PC-3 (cell line): ENCODE measurements around the gene RUNDC1.

ENCODE experiments used
- EZH2 ChIP-seq: fragments of 300-600 bp; sonication (generic); IDR thresholded peaks from one replicate; pipeline ENCODE4 v1.6.1; 2017; ENCODE audit warnings: antibody characterized with exemption, mild to moderate bottlenecking, low read length; ENCODE audit not compliant: unreplicated experiment
- EZH2phosphoT487 ChIP-seq: fragments of 300-600 bp; sonication (generic); IDR thresholded peaks from 2 replicates; pipeline ENCODE4 v1.6.1; 2018; ENCODE audit warnings: mild to moderate bottlenecking, antibody characterized with exemption, low read length, borderline replicate concordance
- TF ChIP-seq, protein P1 (sequence below): fragments of 300-600 bp; sonication (generic); conservative IDR thresholded peaks from 2 replicates; pipeline ENCODE4 v1.5.1; 2017; ENCODE audit warnings: antibody characterized with exemption, low read depth, mild to moderate bottlenecking, low read length

DNA sequence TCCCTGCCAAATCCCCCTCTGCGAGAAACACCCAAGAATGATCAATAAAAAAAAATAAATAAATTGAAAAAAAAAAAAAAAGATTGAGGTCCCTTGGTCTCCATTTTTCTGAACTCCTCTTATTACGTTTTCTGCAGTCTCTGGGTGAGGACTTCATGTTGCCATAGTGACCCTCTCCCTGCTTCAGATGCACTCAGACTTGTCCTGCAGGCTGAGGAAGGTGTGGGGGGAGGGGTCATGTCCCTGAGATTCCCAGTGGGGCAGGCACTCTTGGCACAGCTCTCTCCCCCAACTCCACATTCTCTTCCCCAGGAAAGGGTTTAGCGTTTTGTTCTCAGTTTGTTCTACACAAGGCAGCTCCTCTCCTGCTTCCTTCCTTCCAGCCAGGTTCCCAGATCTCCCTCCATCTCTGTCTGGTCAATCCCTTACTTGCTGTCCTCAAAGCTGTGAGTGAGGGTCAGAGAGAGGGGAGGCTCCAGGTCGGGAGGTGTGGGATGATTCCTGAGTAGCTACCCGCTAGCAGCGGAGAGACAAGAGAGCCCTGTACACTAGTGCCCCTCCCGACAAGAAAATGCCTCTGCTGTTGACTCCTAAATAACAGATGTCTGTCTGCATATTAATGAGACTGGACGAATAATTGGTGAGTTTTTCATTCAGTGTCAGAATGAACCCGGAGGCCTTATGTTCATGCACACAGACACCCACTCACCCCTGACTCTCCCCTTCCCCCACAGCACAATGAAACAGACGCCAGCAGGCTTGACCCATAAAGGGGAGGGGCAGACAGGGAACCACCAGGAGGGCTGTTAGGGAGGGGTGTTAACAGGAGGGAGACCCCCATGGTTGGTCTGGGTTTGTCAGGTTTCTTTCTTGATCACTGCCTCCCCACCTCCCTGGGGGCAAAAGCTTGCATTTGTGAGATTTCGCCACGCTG, 53.9 kb downstream of the RUNDC1 start:
- TF ChIP-seq, protein P1, sequence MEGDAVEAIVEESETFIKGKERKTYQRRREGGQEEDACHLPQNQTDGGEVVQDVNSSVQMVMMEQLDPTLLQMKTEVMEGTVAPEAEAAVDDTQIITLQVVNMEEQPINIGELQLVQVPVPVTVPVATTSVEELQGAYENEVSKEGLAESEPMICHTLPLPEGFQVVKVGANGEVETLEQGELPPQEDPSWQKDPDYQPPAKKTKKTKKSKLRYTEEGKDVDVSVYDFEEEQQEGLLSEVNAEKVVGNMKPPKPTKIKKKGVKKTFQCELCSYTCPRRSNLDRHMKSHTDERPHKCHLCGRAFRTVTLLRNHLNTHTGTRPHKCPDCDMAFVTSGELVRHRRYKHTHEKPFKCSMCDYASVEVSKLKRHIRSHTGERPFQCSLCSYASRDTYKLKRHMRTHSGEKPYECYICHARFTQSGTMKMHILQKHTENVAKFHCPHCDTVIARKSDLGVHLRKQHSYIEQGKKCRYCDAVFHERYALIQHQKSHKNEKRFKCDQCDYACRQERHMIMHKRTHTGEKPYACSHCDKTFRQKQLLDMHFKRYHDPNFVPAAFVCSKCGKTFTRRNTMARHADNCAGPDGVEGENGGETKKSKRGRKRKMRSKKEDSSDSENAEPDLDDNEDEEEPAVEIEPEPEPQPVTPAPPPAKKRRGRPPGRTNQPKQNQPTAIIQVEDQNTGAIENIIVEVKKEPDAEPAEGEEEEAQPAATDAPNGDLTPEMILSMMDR: no peak
- TF ChIP-seq EZH2 (no peak), EZH2phosphoT487 (no peak)
